ENCODE data around the gene MLPH. TPM values are rescaled to one million over a fixed set of nuclear protein-coding genes. Genes with fewer than 3 reads are reported as not detected.

The MLPH gene
- total and polyA plus RNA-seq, 12 donors = 9.7 to 60.0 (median 40.8) TPM

- Histone ChIP-seq H3K4me3 (peak overlapping the region; percentile 56 to 88 (median 74)), H3K27ac (peak overlapping the region; percentile 82 to 98 (median 94)), H3K4me1 (peaks cover 0 to 40% (median 25%) of the 10 kb centered on the region in 9 donors), H3K27me3 (peaks cover 0 to 21% (median 0%) of the 10 kb centered on the region in 7 donors), H3K36me3 (no peaks in the 10 kb centered on the region), H3K9me3 (no peaks in the 10 kb centered on the region)
- ATAC-seq = peak; percentile 79 to 93 (median 86)
- peak; percentile 81 to 88 for DNase-seq
- peak; percentile 86 to 98 (median 95) for TF ChIP-seq CTCF (IDR thresholded peaks at IDR 0.05)
- WGBS, 2 donors = 1 to 2% methylated on average over 67 to 77 of the region's 79 CpGs
- intact Hi-C loops (cut with DNase I) = loop anchor here in 8 of 10 donors (1.0 to 10.0 kb wide), 13 partner anchors 52 to 382 kb away; partner anchors contain the start of gene COL6A3 (in 1 of the 8)
Measured at GRCh38 chr2:237474931-237475703, 11.9 kb upstream of the MLPH start.

- Histone ChIP-seq H3K4me1 (peaks cover 0 to 41% (median 26%) of the 10 kb centered on the region in 9 donors), H3K27ac (peak overlapping the region; percentile 82 to 98 (median 94)), H3K36me3 (no peaks in the 10 kb centered on the region), H3K4me3 (peak overlapping the region; percentile 56 to 88 (median 74)), H3K9me3 (no peaks in the 10 kb centered on the region), H3K27me3 (peaks cover 0 to 21% (median 0%) of the 10 kb centered on the region in 7 donors)
- intact Hi-C loops (cut with DNase I) = loop anchor here in 7 of 10 donors (1.0 to 10.0 kb wide), 11 partner anchors 53 to 383 kb away; partner anchors contain the start of gene COL6A3 (in 1 of the 7)
- ATAC-seq (peak in 5 of 8 donors; percentile 6 to 34 (median 10)), DNase-seq (no peak)
- TF ChIP-seq CTCF (IDR thresholded peaks at IDR 0.05) = peak in 2 of 9 donors; percentile 5 to 32
- WGBS, 2 donors = 8 to 11% methylated on average over 17 of the region's 17 CpGs
Measured at GRCh38 chr2:237475704-237476141, 11.3 kb upstream of the MLPH start.

- DNase-seq (no peak), ATAC-seq (no peak)
- H3K4me1 ChIP-seq = peaks cover 0 to 49% (median 26%) of the 10 kb centered on the region in 9 donors
- 93 to 94% methylated on average over 2 of the region's 2 CpGs for WGBS, 2 donors
- intact Hi-C loops (cut with DNase I) = loop anchor here in 5 of 10 donors (5.0 to 10.0 kb wide), 4 partner anchors 56 to 353 kb away; no protein-coding TSS in a partner anchor
- H3K27ac ChIP-seq = no peak overlapping the region
- TF ChIP-seq CTCF (IDR thresholded peaks at IDR 0.05) = no peak
- H3K27me3 ChIP-seq = peaks cover 0 to 21% (median 0%) of the 10 kb centered on the region in 7 donors
- H3K9me3 ChIP-seq = no peaks in the 10 kb centered on the region
- H3K36me3 ChIP-seq = no peaks in the 10 kb centered on the region
- no peak overlapping the region for H3K4me3 ChIP-seq
Measured at GRCh38 chr2:237478095-237478494, 9.0 kb upstream of the MLPH start.

GRCh38 chr2:237478979-237479378 lies 8.1 kb upstream of the MLPH start:
- H3K27ac ChIP-seq = no peak overlapping the region
- H3K27me3 ChIP-seq = peaks cover 0 to 21% (median 0%) of the 10 kb centered on the region in 7 donors
- WGBS, 2 donors = 85 to 89% methylated on average over 3 of the region's 3 CpGs
- H3K9me3 ChIP-seq = no peaks in the 10 kb centered on the region
- DNase-seq (no peak), ATAC-seq (no peak)
- H3K4me1 ChIP-seq = peaks cover 0 to 48% (median 26%) of the 10 kb centered on the region in 9 donors
- H3K36me3 ChIP-seq = no peaks in the 10 kb centered on the region
- TF ChIP-seq CTCF (IDR thresholded peaks at IDR 0.05) = no peak
- no peak overlapping the region for H3K4me3 ChIP-seq
- intact Hi-C loops (cut with DNase I) = loop anchor here in 5 of 10 donors (5.0 to 10.0 kb wide), 4 partner anchors 57 to 354 kb away; no protein-coding TSS in a partner anchor

Measured in heart right ventricle (tissue), 16 donors.